ENCODE data around the gene AXIN2.
"Not testable (repeated sequence)": the region's sequence is repeated elsewhere in the genome, so short reads cannot be mapped to it uniquely, and the experiment has no call there.

GRCh38 chr17:65526854-65527253, 34.6 kb downstream of the AXIN2 start:
- TF ChIP-seq RBBP5 (conservative IDR thresholded peaks at IDR 0.05); EZH2 (IDR thresholded peaks at IDR 0.05; ENCODE audit: borderline replicate concordance, control insufficient read depth, low read depth, low read length); ZNF622 (IDR thresholded peaks at IDR 0.05); CTCF (IDR thresholded peaks at IDR 0.05 in 2 of 3, conservative IDR thresholded peaks at IDR 0.05 in 1 of 3; ENCODE audit: control insufficient read depth in 2 of 3, extremely low read depth in 1 of 3, insufficient read depth in 1 of 3, low read depth in 3 of 3, low read length in 3 of 3): not testable (repeated sequence)
